Measurements from ENCODE around the gene ZNF805. TPM values are rescaled to one million over a fixed set of nuclear protein-coding genes. Genes with fewer than 3 reads are reported as not detected.
A peak's percentile ranks its signal among the peaks of the same experiment; 100 is the strongest.

Gene ZNF805
- total and polyA plus RNA-seq, 2 of the 13 experiments (the other 11 are each of a cell fraction or from before 2014, with no cell fraction given), result 5.1 to 12.8 TPM

DNA sequence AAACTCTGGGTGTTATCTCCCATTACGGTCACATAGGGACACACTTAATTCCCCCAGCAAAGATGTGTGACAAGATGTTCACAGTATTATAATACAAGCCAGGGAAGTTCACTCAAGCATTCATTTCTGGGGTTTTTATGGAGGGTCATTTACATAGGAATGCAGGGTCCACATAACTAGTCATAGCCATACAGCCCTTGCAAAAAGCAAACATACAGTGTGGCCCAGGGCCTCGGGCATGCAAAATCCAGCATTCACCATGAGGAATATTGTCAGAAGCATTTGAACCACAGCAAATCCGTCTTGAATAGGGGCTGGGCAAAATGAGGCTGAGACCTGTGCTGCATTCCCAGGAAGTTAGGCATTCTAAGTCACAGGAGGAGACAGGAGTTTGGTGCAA, 26.9 kb downstream of the ZNF805 start:
- CTCF ChIA-PET (ENCODE audit: low intra/inter-chr PET ratio, low total read pairs), result no interaction called here
- Histone ChIP-seq H4K20me1 (ENCODE audit: insufficient read depth, low read length) (no peaks in the 10 kb centered on the region), H3K79me2 (ENCODE audit: insufficient read depth, low read length) (no peaks in the 10 kb centered on the region), H3K36me3 (replicated peaks in 1 of 2; ENCODE audit: control insufficient read depth in 1 of 2, insufficient read depth in 2 of 2, low read length in 2 of 2) (no peaks in the 10 kb centered on the region), H3K27ac (ENCODE audit: extremely low read length, insufficient read depth, low read length) (no peak overlapping the region), H3K27me3 (ENCODE audit: control insufficient read depth in 1 of 2, insufficient read depth in 2 of 2, low read length in 2 of 2) (no peaks in the 10 kb centered on the region), H2AFZ (ENCODE audit: low read length) (no peak overlapping the region), H3K9ac (ENCODE audit: insufficient read depth, low read depth, low read length) (no peak overlapping the region), H3K9me3 (ENCODE audit: low read length) (no peaks in the 10 kb centered on the region), H3K4me3 (replicated peaks in 1 of 3; ENCODE audit: insufficient read depth in 1 of 3, low read depth in 2 of 3, low read length in 3 of 3) (no peak overlapping the region), H3K4me2 (ENCODE audit: low read depth, low read length) (no peak overlapping the region), H3K4me1 (ENCODE audit: insufficient read depth, low read length) (no peaks in the 10 kb centered on the region)
- FAIRE-seq (no peak), ATAC-seq (peak; percentile 47; the same call in 2 of the 3 replicates), DNase-seq (ENCODE audit: low spot score) (no peak)
- TF ChIP-seq NCOR1 (IDR thresholded peaks at IDR 0.05; ENCODE audit: borderline replicate concordance, low read length), result no peak
- no peak for TF ChIP-seq MAFG (CRISPR knock-in tag; IDR thresholded peaks at IDR 0.05)
- TF ChIP-seq, protein P1, sequence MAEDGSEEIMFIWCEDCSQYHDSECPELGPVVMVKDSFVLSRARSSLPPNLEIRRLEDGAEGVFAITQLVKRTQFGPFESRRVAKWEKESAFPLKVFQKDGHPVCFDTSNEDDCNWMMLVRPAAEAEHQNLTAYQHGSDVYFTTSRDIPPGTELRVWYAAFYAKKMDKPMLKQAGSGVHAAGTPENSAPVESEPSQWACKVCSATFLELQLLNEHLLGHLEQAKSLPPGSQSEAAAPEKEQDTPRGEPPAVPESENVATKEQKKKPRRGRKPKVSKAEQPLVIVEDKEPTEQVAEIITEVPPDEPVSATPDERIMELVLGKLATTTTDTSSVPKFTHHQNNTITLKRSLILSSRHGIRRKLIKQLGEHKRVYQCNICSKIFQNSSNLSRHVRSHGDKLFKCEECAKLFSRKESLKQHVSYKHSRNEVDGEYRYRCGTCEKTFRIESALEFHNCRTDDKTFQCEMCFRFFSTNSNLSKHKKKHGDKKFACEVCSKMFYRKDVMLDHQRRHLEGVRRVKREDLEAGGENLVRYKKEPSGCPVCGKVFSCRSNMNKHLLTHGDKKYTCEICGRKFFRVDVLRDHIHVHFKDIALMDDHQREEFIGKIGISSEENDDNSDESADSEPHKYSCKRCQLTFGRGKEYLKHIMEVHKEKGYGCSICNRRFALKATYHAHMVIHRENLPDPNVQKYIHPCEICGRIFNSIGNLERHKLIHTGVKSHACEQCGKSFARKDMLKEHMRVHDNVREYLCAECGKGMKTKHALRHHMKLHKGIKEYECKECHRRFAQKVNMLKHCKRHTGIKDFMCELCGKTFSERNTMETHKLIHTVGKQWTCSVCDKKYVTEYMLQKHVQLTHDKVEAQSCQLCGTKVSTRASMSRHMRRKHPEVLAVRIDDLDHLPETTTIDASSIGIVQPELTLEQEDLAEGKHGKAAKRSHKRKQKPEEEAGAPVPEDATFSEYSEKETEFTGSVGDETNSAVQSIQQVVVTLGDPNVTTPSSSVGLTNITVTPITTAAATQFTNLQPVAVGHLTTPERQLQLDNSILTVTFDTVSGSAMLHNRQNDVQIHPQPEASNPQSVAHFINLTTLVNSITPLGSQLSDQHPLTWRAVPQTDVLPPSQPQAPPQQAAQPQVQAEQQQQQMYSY (CRISPR knock-in tag; IDR thresholded peaks at IDR 0.05), result no peak
- no peak for TF ChIP-seq ZBTB33 (CRISPR knock-in tag; IDR thresholded peaks at IDR 0.05)
- no peak for TF ChIP-seq NFAT5 (CRISPR knock-in tag; IDR thresholded peaks at IDR 0.05)
- intact Hi-C loops (cut with micrococcal nuclease; ENCODE audit: unreplicated experiment), result no loop called here
- POLR2A ChIA-PET, result no interaction called here
- no TSS peak for BruUV-seq (replicated peaks)
- WGBS (ENCODE audit: low lambda C conversion rate), result 77% methylated on average over 3 of the region's 3 CpGs
- in situ Hi-C loops (cut with HindIII; ENCODE audit: extremely low pct_ligation_motif_present, low pct_unique_long_range_greater_than_20kb), result no loop called here

Data from HepG2 (cell line).